IPS-15b (cell line): ENCODE results near the gene DOCK3.
"Not testable (repeated sequence)": the region's sequence is repeated elsewhere in the genome, so short reads cannot be mapped to it uniquely, and the experiment has no call there.

ENCODE experiments used
- H3K27me3 ChIP-seq: one replicate; pipeline ENCODE4 v1.6.1; 2013; ENCODE audit warnings: low read length; ENCODE audit not compliant: control insufficient read depth, insufficient read depth
- H3K36me3 ChIP-seq: one replicate; pipeline ENCODE4 v1.6.1; 2013; ENCODE audit warnings: low read length; ENCODE audit not compliant: control insufficient read depth, insufficient read depth
- H3K4me1 ChIP-seq: one replicate; pipeline ENCODE4 v1.6.1; 2013; ENCODE audit warnings: mild to moderate bottlenecking, low read length; ENCODE audit not compliant: control insufficient read depth, insufficient read depth
- H3K4me3 ChIP-seq: one replicate; pipeline ENCODE4 v1.5.1; 2013; ENCODE audit warnings: low read depth, low read length
- H3K9ac ChIP-seq: one replicate; pipeline ENCODE4 v1.6.1; 2013; ENCODE audit warnings: low read depth, mild to moderate bottlenecking, low read length
- H3K9me3 ChIP-seq: one replicate; pipeline ENCODE4 v1.6.1; 2013; ENCODE audit warnings: mild to moderate bottlenecking, low read length; ENCODE audit not compliant: control insufficient read depth, insufficient read depth

DOCK3 gene

DNA sequence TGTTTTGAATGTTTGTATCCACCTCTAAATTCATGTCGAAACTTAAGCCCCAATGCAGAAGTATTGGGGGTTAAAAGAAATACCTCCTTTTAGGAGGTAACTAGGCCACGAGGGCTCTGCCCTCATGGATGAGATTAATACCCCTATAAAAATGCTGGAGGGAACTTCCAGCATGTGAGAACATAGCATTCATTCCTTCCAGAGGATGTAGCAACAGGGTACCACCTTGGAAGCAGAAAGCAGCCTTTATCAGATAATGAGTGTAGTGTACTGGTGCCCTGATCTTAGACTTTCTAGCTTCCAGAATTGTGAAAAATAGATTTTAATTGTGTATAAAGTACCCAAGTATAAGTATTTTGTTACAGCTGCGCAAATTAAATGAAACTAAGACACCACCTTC is 356.9 kb downstream of the DOCK3 start:
- Histone ChIP-seq H3K27me3 (no peaks in the 10 kb centered on the region), H3K4me3 (no peak overlapping the region), H3K4me1 (no peaks in the 10 kb centered on the region), H3K36me3 (no peaks in the 10 kb centered on the region), H3K9ac (no peak overlapping the region), H3K9me3 (no peaks in the 10 kb centered on the region)

DNA sequence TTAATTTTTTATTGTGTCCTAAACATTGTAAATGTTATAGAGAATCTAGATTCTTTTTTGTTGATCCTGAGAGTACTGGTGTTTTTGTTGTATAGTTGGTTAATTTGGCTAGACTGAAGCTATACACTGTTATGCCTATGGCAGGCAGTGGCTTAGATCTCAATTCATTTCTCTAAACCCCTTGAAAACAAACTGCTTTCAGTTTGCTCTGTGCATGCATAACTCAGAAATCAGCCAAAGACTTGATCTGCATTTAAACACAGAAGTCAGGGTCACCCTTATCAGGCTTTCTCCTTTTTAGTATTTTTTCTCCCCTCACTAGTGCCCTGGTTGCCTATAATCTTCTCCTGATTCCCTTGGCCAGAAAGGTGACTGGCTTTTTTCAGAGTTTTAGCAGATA is 360.9 kb downstream of the DOCK3 start:
- H3K4me3 ChIP-seq = no peak overlapping the region
- no peaks in the 10 kb centered on the region for H3K27me3 ChIP-seq
- H3K4me1 ChIP-seq = no peaks in the 10 kb centered on the region
- H3K9me3 ChIP-seq = no peaks in the 10 kb centered on the region
- no peaks in the 10 kb centered on the region for H3K36me3 ChIP-seq
- no peak overlapping the region for H3K9ac ChIP-seq

DNA sequence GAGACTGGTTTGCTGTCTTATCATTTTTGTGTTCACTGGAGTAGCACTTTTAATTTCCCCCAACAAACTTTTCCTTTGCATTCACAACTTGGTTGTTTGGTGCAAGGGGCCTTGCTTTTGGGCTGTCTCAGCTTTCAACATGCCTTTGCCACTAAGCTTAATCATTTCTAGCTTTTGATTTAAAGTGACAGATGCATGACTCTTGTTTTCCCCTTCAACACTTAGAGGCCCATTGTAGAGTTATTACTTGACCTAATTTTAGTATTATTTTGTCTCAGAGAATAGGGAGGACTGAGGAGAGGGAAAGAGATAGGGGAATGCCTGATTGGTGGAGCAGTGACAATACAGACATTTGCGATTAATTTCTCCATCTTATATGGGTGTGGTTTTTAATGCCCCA is 370.3 kb downstream of the DOCK3 start:
- Histone ChIP-seq H3K4me1 (no peaks in the 10 kb centered on the region), H3K4me3 (no peak overlapping the region), H3K9me3 (no peaks in the 10 kb centered on the region), H3K27me3 (no peaks in the 10 kb centered on the region), H3K9ac (no peak overlapping the region), H3K36me3 (no peaks in the 10 kb centered on the region)

- H3K4me1 ChIP-seq = no peaks in the 10 kb centered on the region
- no peaks in the 10 kb centered on the region for H3K9me3 ChIP-seq
- no peak overlapping the region for H3K9ac ChIP-seq
- no peaks in the 10 kb centered on the region for H3K27me3 ChIP-seq
- H3K4me3 ChIP-seq = no peak overlapping the region
- H3K36me3 ChIP-seq = no peaks in the 10 kb centered on the region
Observed at GRCh38 chr3:51052562-51052961, 377.8 kb downstream of the DOCK3 start.

DNA sequence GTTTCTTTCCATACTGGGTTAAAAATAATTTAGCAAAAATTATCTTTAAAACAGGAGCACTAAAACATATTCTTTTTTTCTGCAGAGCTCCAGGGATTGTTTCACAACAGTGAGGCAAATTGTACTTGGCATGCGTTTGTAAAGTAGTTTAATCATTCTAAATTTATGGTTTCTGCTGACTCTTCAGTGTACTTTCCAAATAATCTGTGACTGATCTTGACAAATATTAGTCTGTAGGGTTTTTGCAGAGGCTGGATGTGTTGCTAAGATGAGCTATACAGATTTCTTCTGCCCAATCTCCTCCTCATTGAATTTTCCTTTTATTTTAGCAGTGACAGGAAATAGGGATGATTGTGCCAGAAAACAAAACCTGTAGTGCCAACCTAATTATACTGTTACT is 382.4 kb downstream of the DOCK3 start:
- no peaks in the 10 kb centered on the region for H3K27me3 ChIP-seq
- H3K36me3 ChIP-seq = no peaks in the 10 kb centered on the region
- no peaks in the 10 kb centered on the region for H3K4me1 ChIP-seq

DNA sequence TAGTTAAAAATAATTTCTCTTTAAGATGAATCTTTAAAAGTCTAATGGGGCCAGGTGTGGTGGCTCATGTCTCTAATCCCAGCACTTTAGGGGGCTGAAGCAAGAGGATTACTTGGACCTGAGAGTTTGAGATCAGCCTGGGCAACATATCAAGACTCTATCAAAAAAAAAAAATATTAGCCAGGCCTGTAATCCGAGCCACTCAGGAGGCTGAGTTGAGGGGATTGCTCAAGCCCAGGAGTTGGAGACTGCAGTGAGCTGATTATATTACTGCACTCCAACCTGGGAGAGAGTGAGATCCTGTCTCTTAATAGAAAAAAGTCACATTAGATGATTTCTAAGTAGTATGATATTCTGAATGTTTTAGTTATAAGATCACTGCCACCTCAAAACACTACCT is 388.3 kb downstream of the DOCK3 start:
- Histone ChIP-seq H3K9ac (no peak overlapping the region), H3K9me3 (no peaks in the 10 kb centered on the region), H3K4me3 (no peak overlapping the region), H3K4me1 (no peaks in the 10 kb centered on the region), H3K36me3 (no peaks in the 10 kb centered on the region), H3K27me3 (no peaks in the 10 kb centered on the region)

More for the DNA sequence above, 382.4 kb downstream of the DOCK3 start:
- H3K9me3 ChIP-seq = no peaks in the 10 kb centered on the region
- no peak overlapping the region for H3K9ac ChIP-seq
- no peak overlapping the region for H3K4me3 ChIP-seq

DNA sequence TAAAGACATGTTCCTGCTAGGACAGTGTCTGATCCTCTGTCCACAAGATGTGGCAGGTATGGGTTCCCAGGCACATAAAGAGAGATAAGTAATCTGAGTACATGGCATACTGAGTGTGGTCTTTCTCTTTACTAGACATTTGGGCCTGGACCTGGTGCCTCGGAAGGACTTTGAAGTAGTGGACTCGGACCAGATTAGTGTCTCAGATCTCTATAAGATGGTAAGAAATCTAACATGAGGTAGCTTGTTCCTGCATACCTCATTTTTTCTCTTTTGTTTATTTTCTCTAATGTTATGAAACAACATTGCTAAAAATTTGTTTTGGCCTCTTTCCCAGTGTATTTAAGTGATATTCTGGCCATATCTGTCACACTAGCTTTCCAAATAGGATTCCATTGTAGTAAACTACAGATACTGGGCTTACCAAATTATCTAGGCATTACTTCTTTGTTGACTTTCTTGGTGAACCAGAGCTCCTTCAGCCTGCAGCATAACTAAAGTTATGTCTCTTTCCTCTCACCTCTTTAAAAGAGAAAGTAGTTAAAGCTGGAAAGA is 400.6 kb downstream of the DOCK3 start:
- Histone ChIP-seq H3K4me1 (no peaks in the 10 kb centered on the region), H3K27me3 (no peaks in the 10 kb centered on the region), H3K9ac (no peak overlapping the region), H3K4me3 (no peak overlapping the region), H3K9me3 (no peaks in the 10 kb centered on the region), H3K36me3 (no peaks in the 10 kb centered on the region)

DNA sequence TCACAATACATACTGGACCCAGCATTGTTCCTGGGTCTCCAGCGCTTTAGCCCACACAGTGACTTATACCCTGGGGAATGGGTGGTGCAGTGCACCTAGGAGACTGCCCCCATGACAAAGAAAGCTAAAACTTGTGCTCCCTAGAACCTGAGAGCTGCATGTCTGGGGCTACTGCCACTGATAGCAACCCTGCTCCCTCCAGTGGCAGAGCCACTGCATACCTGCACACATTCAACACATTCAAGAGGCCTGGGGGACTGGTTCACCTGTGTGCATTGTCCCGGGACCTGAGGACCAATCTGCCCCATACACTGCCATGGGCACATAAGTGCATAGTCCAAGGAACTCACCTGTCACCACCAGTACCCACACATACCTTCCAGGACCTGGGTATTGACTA is 407.6 kb downstream of the DOCK3 start:
- Histone ChIP-seq H3K9ac (no peak overlapping the region), H3K4me3 (no peak overlapping the region), H3K27me3 (no peaks in the 10 kb centered on the region), H3K36me3 (no peaks in the 10 kb centered on the region), H3K9me3 (peaks cover 3% of the 10 kb centered on the region), H3K4me1 (no peaks in the 10 kb centered on the region)

DNA sequence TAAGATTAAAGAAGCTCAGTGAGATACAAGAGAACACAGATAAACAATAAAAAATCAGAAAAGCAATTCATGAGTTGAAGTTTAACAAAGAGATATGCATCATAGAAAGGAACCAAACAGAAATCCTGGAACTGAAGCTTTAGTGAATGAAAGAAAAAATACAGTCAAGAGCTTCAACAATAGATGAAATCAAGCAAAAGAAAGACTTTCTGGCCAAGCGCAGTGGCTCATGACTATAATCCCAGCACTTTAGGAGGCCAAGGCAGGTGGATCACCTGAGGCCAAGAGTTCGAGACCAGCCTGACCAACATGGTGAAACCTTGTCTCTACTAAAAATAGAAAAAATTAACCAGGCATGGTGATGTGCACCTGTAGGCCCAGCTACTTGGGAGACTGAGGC is 408.8 kb downstream of the DOCK3 start:
- no peak overlapping the region for H3K9ac ChIP-seq
- peaks cover 3% of the 10 kb centered on the region for H3K9me3 ChIP-seq

GRCh38 chr3:51092141-51092540 is 417.4 kb downstream of the DOCK3 start:
- not testable (repeated sequence) for H3K27me3 ChIP-seq, H3K9ac ChIP-seq, H3K9me3 ChIP-seq, H3K4me1 ChIP-seq, H3K36me3 ChIP-seq, H3K4me3 ChIP-seq

More for the DNA sequence above, 408.8 kb downstream of the DOCK3 start:
- no peak overlapping the region for H3K4me3 ChIP-seq
- H3K36me3 ChIP-seq = no peaks in the 10 kb centered on the region
- no peaks in the 10 kb centered on the region for H3K27me3 ChIP-seq
- no peaks in the 10 kb centered on the region for H3K4me1 ChIP-seq

DNA sequence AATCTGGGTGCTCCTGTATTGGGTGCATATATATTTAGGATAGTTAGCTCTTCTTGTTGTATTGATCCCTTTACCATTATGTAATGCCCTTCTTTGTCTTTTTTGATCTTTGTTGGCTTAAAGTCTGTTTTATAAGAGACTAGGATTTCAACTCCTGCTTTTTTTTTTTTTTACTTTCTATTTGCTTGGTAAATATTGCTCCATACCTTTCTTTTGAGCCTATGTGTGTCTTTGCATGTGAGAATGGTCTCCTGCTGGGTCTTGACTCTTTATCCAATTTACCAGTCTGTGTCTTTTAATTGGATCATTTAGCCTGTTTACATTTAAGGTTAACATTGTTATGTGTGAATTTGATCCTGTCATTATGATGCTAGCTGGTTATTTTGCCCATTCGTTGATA is 420.1 kb downstream of the DOCK3 start:
- not testable (repeated sequence) for H3K9ac ChIP-seq, H3K27me3 ChIP-seq, H3K4me1 ChIP-seq, H3K36me3 ChIP-seq, H3K9me3 ChIP-seq, H3K4me3 ChIP-seq

GRCh38 chr3:51099794-51100535 is 425.2 kb downstream of the DOCK3 start:
- H3K36me3 ChIP-seq = no peaks in the 10 kb centered on the region
- H3K9me3 ChIP-seq = no peaks in the 10 kb centered on the region
- no peak overlapping the region for H3K4me3 ChIP-seq
- H3K9ac ChIP-seq = no peak overlapping the region
- no peaks in the 10 kb centered on the region for H3K27me3 ChIP-seq
- no peaks in the 10 kb centered on the region for H3K4me1 ChIP-seq
